ENCODE data around the gene ACCS.

The ACCS gene

DNA sequence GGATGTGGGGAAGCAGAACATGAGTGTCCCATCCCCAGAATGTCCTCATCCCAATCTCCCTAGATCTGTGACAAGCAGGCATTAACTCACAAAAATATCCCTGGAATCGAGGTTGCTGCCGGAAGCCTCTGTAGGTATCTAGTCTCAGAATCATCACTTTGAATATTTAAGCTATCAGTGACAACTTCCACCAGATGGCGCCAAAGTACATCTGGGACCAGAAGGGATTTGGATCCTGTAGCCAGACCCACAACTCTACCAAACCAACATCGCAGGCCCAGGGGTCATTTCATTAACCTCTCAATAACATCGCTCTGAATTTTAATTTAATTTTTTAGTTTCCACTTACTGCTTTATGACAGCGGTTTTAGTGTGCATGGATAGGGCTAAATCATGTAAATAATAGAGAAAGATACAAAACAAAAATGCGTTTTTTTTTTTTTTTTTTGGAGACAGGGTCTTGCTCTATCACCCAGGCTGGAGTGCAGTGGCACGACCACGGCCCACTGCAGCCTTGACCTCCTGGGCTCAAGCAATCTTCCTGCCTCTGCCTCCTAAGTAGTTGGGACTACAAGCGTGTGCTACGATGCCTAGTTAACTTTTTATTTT, 28.3 kb downstream of the ACCS start:
- DNase-seq = peak; percentile 71

DNA sequence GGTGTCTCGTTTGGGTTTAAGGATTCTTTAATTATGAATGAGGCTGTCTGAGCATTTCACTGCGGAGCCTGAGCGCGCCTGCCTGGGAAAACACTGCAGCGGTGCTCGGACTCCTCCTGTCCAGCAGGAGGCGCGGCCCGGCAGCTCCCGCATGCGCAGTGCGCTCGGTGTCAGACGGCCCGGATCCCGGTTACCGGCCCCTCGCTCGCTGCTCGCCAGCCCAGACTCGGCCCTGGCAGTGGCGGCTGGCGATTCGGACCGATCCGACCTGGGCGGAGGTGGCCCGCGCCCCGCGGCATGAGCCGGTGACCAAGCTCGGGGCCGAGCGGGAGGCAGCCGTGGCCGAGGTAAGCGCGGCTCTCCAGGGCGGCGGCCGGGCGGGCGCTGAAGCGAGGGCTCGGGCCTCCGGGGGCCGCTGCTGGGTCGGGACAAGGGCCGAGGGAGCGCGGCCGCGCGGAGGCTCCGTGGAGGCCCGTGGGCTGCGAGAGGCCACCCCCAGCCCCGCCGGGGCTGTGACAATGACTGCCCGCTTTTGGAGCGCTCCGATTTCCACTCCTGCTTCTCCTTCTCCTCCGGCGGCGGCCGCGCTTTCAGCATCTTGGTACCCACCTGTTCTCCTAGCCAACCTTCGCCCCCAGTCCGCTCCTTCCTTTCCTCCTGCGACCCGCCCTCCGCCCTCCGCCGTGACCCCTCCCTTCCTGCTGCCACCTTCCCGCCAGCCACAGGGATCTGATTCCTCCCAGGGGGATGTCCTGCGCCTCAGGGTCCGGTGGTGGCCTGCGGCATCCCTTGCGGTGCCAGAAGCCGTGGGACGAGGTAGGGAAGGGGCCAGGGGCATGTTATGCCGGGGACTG, 29.7 kb downstream of the ACCS start, which contains the start of gene EXT2:
Gene EXT2, plus strand, starts transcription at position 173 of the 854 bp plus-strand sequence. CDS start 12,035 bp downstream, outside the sequence.
- DNase-seq = peak; percentile 63

DNA sequence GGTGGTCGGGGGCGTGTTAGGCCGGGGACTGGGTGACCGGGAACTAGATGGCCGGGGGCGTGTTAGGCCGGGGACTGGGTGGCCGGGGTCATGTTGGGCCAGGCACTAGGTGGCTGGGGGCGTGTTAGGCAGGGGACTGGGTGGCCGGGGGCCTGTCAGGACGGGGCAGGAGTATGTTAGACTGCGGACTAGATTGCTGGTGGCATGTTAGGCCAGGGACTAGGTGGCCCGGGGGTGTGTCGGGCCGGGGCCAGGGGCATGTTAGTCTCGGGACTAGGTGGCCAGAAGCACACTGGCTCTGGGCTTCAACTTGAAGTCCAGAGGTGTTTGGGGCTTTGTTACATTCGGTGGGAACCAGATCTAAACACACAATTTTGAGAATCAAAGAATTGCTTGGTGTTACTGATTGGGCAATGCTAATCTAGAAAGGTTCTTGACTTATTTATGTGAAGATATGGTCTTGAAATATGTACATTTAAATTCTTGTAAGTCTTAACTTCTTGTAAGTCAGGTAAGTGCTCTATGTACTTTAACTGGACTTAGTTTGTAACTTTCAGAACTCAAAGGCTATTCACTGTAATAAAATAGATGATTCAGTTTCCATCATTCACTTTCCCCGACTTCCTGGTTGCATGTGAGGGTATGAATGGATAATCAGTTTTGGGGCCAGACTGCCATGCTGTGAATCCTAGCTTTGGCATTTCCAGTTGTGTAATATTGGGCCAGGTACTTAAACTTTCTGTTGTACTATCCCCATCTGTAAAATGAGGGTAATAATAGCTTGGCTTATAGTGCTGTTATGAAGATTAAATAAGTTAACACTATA, 30.5 kb downstream of the ACCS start:
- no peak for DNase-seq

DNA sequence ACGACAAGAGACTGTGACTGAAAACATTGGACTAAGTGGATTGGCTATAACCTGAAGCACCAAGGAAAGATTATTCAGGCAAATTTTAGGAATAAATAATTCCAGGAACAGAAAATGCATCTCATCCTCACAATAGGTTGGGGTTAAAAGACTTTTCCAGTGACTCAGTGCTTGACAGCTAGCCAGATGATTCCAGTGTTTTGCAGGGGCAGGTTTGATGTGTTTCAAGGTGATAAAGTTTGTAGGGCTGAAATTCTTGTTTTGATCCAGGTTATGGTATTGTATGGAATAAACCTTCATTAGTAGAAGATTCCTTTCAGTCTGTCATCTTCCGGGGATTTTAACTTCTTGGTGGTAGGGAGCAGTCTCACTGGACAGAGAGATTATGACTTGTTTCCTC, 31.8 kb downstream of the ACCS start:
- DNase-seq = no peak

DNA sequence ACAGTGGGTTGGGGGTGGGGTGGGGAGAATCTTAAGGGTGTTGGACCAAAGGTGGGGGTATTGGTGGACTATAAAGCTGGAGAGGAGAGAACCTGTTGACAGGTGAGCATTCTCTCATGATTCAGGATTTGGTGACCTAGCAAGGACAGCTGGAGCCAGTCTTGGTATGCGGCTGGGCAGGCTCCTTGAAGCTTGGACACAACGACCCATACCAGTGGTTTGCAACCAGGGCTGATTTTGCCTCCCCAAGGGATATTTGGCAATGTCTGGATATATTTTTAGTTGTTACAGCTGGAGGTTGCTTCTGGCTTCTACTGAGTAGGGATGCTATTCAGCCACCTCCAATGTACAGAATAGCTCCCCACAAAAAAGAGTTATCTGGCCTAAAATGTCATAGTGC, 35.0 kb downstream of the ACCS start:
- no peak for DNase-seq

DNA sequence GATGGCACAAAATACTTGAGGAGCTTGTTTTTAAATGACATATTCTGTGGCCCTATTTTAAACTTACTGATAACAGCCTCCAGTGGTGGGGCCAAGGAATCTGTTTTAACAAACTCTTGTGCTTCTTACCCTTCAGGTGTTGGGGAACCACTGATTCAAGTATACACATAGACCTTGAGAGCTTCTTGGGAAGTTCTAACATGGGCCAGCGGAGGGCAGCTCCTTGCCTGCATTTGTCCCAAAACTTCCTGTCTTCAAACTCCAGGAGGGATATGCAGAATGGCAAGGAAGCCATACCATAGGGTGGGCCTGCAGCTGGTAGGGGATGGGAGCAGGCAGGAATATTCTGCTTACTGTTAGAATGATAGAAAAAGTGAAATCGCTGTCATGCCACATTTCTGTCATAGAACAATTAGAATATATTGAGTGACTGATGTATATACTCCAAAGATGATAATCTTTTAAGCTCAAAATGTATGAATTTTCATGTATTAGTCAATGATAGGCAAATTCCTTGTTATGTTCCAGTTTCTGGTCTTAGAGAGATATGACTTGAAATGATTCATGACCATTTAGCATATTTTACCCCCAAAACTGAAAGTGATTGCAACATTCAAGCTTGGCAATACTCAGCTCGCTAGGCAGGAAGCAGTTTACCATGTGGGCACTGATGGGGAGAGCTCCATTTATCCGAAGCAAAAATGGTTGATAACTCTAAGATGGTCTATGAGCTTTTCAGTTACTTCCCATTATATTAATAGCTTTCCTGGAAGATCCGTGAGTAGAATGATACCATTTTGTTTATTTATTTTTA, 38.6 kb downstream of the ACCS start:
- no peak for DNase-seq

DNA sequence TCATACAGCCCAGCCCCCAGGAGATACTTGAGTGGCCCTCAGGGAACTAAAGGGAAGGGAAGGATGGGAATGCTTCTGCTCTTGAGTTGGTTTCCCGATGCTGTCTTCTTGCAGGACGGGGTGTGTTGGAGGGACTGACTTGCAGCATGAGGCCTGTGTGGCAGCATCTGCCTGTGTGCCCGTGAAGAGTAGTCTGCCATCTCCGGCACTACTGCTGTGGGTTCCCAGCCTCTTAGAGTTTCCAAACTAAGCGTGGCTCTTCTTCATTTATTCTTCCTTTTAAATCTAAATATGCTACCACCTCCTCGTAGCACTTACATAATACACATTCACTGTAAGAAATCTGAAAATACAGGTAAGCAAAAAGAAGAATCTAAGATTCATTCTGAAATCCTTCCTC, 42.2 kb downstream of the ACCS start:
- no peak for DNase-seq

DNA sequence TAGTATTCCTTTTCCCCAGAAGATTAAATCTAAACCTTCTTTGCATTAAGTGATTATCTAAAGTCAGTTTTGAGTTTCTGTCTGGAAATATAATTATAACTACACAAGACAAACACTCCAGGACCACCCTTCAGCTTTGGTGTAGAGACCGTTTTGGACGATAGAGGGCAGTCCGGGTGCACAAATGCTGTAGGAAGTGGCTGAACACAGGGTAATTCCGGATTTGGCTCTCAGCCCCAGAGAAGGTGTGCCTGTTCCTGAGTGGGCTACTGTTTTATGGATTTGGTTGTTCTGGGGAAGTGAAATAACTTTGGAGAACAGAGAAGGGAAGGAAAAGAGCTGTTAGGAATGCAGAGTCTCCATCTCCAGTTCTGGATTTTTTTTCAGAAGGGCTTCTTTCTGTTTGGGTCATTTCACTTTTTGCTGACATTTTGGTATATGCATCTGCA, 44.2 kb downstream of the ACCS start:
- DNase-seq = no peak

DNA sequence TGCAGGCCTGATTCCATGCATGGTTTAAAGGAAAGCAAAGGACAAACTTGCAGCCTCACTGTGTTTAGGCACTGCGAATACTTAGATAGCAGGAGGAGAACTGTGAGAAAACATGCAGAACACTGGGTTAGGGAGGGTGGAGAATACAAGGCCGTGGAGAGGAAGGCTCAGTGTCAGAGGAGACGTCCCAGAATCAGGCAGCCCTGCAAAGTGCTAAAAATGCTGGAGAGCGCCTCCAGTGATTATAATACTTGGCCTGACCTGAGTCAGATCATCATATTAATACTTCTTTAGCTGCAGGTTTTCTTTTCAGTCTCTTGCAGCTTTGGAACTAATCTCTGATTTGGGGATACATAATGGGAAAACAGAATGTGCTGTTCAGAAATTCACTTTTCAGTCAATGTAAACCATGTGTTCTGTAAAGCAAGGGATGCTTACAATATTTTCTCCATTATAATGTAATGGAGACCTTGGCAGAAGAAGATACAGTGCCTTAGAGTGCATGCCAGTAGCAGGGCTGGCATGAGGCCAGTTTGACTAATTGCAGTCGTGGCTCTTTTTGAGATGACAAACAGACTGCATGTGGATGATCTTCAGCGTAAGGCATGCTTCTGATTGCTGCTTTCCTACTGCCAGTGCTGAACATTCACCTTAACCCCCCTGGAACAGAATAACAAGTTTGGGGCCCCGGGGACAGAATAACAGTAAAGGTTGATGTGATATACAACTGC, 46.2 kb downstream of the ACCS start:
- peak; percentile 21 for DNase-seq

DNA sequence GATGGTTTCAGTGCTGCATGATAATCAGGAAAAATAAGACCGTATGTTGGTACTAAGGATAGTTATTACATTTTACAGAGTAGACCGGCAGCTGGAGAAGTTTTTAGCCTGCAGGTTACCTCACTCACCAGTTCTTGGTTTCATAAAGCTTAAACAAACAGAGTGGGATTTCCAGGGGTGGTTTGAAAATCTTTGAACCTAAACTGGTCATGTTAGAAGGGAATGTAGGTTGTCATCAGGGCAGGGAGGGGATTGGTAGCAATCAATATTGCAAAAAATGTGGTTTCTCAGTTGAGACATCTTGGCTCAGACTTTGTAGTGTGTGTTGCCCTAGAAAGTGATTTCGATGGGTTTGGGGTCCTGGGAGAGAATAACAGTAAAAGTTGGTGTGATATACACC, 46.9 kb downstream of the ACCS start:
- no peak for DNase-seq

DNA sequence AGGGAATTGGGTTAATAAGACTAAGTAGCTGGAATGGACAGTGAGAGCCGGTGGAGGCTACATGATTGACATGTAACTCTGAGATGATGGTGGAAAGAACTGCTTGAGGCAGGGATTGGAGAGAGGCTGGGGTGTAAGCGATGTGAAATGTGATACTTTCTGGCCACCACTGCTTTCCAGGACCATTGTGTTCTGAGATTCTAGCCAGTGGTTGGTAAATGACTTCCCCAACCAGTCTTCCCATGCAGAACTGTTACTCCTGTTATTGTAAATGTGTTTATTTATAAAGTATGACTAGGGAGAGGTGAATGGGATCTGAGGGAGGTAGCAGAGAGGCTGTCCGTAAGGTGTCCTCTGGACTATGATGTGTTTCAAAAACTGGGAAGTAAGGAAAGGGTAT, 47.5 kb downstream of the ACCS start:
- DNase-seq = no peak

DNA sequence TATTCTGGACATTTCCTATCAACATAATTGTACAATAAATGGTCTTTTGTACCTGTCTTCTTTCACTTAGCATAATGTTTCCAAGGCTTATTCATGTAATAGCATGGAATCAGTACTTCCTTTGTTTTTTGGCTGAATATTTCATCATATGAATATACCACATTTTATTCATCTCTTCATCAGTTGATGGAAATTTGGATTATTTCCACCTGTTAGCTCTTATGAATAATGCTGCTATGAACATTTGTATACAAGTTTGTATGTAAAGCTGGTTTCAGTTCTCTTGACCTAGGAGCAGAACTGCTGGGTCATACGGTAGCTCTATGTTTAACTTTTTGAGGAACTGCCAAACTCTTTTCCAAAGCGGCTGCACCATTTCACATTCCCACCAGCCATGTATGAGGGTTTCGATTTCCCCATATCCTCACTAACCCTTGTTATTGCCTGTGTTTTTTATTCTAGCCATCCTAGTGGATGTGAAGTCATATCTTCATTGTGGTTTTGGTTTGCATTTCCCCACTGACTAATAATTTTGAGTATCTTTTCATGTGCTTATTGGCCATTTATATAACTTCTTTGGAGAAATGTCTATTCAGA, 50.3 kb downstream of the ACCS start:
- DNase-seq = no peak

DNA sequence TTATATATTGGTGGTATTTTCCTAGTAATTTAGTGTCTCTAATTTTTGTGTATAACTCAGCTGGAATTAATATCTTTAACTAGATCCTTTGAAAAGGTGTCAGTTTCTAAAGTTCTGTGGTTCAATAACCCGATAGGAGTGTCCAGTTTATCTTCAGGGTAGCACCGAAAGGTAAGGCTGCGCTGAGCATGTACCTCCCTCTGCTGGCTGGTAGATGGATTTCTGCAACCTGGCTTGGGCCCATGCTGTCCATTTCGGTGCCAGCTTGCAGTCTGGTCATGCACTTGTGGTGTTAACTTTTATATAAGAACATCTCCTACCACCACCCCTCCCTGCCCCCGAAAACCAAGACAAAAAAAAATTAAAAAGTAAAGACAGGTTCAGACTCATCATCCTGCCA, 54.1 kb downstream of the ACCS start:
- no peak for DNase-seq

DNA sequence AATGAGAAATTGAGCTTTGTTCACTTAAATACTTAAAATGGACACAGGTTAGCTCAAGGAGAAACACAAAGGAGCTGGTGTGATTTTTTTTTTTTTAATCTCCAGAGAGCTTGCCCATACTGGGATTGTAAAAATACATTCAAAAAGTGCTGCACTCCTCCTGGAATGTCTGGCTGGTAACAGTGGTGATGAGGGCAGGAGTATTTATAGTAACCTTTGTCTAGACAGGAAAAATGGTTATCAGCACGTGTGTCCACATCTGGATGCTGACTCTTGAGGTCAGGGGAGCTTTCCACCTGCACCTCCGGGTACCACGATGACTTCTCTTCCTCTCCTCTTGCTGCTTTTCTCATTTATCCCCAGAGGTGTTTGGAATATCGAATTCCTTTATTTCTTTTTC, 59.5 kb downstream of the ACCS start:
- DNase-seq = no peak

DNA sequence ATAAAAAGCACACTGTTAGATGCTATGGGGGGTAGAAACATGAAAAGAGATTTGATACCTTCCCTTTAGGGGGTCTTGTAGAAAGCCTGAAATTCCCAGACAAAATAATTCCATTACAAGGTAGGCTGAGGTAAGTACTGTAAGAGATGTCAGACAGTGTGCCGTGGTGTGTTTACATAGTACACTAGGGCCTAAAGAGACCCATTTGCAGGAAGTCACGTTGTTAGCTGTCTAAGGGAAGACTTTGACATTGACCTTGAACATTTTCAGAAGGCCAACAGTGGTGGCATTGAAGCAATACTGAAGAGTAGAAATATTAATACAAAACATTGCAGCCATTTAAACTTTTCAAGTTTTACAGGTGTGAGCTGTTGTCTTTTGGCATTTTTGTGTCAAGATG, 60.2 kb downstream of the ACCS start:
- no peak for DNase-seq

DNA sequence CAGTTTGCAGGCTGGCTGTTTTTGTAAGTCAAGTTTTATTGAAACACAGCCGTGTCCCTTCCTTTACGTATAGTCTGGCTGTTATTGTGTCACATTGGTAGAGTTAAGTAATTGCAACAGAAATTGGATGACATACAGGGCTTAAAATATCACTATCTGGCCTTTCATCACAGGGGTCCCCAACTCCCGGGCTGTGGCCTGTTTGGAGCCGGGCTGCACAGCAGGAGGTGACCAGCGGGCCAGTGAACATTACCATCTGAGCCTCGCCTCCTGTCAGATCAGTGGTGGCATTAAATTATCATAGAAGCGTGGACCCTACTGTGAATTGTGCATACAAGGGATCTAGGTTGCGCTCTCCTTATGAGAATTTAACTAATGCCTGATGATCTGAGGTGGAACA, 61.1 kb downstream of the ACCS start:
- DNase-seq = no peak

DNA sequence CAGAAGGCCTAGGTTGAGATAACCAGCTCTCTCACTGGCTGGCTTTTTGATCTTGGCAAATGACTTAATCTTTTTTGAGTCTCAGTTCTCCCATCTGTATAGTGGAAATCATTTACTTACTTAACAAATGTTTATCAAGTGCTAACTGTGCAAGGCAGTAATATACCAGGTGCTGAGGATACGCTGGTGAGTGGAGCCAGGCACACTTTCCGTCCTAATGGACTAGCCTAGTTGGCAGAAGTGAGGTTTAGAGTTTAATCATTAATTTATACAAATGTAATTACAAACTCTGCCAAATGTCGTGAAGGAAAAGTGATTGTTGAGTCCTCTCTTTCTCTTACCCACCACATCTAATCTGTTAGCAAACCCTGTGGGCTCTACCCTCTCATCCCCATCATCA, 62.7 kb downstream of the ACCS start:
- DNase-seq = no peak

DNA sequence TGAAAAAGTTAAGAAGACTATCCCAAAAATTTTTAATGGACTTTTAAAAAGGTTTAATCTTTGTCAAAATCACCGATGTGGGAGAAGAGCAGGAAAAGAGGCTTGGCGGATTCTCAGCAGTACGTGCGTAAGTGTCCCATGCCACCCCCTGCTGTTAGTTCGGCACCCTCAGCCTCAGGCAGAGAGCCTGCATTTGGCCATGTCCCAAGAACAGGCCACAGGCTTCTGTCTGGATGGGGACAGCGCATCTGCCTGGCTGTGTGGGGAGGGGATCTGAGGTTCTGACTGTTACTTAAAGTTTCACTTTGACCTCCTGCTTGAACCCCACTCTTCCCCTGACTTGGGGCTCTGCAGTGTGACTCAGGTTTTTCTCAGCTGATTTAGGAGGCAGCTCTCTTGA, 64.7 kb downstream of the ACCS start:
- DNase-seq = no peak

DNA sequence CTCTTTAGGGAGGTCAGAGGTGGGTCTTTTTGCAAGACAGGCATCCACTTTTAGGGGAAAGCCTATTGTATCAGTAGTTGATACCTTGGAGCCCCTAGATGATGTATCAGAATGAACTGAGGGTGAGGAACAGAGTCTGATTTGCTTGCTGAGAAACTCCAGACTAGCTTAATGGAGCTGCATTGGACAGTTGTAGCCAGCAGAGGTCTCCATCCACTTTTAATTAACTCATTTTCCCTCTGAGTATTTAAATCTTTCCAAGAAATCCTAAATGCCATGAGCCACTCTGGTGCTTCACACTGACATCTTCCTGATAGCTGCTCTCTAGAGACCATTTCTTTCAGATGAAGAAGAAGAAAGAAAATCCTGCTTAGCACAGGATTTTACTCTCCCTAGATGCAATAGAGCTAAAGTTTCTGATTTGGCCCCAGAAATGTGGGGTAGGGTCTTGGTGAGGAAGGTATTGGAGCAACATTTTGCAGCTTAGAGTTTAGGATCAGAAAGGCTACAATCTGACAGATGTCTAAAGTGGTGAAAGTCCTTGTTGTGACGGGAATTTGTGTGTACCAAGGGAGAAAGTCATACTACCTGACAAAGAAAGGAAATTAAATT, 67.4 kb downstream of the ACCS start:
- DNase-seq = peak; percentile 9

Measured in DMS79 treated with DMSO at 0.1 percent for 48 hours (cell line).